Measurements from ENCODE around the gene SDC1. TPM values are rescaled to one million over a fixed set of nuclear protein-coding genes. Genes with fewer than 3 reads are reported as not detected.

The SDC1 gene
- total RNA-seq, 1 donor from 2014 or later: 9.8 TPM

DNA sequence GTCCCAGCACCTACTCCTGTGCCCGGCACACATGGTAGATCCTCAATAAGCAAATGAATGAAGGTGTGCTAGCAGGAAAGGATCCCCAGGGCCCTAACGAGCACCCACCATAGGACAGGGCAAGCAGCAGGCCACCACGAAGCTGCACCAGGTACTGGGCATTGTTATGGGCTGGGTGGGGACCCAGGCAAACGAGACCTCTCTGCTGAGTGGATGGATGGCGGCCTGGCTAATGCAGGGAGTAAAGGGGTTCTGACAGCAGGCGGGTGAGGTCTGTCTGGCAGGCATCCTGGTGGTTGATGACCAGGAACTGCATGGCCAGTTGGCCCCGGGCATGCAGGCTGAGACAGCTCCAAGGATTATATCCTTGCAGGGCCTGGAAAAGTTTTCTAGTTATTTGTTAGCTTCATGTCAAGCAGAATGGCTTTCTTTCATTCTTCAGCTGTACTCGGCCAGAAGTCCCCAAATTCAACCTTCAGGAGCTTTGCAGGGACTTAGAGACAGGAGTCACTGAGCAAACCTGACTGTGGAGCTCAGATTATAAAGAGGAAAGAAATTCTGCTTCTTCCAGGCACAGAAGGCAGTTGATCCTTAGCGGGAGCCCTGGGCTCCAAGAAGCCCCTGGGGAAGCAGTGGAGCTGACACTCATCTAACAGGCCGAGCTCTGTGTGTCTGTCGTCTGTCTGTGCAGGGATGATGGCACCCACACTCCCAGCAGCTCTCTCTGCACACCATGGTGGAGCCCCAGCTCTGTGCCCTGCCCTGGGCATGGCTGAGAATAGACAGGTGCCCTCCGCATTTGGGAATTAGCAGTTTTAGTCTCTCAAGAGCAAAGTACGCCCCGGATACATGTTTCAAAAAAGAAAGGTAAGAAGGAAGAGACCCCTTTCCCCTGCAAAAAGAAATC, 51.2 kb downstream of the SDC1 start:
- DNase-seq (ENCODE audit: low spot score in 2 of 2): no peak
- FAIRE-seq: no peak

DNA sequence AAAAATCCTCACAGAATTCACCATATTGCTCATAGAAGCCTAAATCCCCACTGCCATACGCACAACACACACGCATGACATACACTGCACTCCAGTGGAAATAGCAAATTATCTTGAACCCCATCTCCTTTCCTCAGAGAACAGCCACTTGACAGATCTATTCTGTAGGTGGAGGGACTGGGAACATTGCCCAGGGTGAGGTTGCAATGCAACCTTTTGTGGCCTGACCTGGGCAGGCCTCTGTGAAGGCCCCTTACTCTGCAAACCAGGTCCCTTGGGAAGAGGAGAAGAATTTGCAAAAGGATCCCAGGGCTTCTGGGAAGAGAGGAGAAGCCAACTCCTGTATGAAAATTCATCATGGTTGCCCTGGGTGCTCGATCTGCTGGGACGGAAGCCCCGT, 51.9 kb downstream of the SDC1 start:
- DNase-seq (ENCODE audit: low spot score in 2 of 2) (no peak), FAIRE-seq (no peak)

DNA sequence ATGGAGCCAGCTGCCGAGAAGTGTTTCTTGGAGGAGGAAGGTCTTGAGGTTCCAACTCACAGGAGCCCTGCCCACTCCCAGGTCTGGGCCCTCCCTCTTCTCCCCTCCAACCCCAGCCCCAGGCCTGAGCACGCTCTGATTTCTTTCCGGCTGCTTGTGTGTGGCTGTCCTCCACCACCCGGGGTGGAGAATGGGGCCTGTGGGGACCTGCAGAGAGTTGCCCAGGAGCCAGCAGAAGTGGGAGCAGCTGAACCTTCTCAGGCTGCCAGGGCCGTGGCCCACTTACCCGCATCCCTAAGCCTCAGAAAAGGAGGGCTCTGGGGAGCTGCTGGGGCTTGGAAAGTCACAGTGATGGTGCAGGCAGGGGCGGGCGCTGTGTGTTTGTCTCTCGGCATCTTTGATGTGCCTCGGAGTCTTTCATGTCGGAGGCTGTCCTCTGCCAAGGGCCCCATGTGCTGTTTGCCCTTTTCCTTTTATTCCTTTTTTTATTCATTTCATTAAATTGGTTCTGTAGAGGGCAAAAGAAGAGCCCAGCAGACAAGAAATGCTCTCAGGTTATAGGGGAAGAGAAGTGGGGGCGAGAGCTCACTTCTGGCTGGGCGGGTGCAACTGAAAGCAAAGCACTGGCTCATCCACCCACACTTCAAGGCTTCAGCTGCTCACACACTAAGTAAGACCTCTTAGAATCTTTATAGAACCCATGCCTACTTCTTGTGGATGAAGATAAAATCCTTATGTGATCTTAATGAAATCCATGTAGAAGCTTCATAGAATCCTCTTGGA, 52.5 kb downstream of the SDC1 start:
- DNase-seq (ENCODE audit: low spot score in 2 of 2): no peak
- no peak for FAIRE-seq

DNA sequence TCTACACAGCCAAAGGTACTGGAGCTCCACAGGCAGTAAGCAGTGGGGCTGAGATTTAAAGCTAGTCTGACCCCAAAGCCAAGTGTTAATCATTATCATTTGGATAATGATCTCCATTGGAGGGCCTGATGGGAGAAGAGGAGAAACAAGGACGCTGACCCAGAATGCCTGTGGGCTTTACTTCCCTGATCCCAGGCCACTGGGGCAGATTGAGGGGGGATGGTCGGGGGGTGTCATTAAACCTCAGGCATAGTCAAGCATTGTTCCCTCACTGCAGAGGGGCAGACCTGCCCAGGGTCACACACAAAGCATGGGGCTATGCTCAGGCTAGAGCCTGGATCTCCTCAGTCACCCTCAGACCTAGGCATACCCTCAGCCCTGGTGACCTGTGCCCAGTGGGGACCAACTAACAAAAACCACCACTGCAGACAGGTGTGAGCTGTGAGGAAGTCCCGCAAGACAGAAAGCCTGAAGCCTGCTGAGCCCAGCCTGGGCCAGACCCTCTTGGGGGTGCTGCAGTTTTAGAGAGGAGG, 53.4 kb downstream of the SDC1 start:
- FAIRE-seq: no peak
- DNase-seq (ENCODE audit: low spot score in 2 of 2): no peak

DNA sequence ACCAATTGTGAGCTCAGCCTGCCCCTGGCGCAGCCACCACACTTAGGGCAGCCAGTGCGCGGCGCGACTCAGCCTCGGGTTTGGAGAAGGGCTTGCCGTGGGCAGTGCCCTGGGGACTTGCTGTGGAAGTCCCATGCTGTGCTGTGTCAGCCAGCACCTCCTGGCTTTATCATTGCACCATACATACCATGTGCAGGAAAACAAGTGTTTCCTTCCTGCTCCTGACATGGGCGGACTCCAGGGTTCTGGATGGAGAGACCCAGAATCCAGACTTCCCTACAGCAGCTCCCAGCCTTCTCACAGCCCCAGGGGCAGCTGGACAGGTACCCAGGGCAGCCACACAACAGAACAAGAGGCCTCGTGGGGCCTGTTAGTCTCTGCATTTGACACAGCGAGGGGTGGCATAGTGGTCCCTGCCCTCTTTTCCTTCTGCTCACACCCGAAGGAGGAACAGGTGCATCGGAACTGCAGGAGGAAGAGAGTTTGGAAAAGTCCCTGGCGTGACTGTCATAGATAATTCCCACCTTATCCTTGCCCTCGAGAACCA, 54.2 kb downstream of the SDC1 start:
- FAIRE-seq (no peak), DNase-seq (ENCODE audit: low spot score in 2 of 2) (no peak)

DNA sequence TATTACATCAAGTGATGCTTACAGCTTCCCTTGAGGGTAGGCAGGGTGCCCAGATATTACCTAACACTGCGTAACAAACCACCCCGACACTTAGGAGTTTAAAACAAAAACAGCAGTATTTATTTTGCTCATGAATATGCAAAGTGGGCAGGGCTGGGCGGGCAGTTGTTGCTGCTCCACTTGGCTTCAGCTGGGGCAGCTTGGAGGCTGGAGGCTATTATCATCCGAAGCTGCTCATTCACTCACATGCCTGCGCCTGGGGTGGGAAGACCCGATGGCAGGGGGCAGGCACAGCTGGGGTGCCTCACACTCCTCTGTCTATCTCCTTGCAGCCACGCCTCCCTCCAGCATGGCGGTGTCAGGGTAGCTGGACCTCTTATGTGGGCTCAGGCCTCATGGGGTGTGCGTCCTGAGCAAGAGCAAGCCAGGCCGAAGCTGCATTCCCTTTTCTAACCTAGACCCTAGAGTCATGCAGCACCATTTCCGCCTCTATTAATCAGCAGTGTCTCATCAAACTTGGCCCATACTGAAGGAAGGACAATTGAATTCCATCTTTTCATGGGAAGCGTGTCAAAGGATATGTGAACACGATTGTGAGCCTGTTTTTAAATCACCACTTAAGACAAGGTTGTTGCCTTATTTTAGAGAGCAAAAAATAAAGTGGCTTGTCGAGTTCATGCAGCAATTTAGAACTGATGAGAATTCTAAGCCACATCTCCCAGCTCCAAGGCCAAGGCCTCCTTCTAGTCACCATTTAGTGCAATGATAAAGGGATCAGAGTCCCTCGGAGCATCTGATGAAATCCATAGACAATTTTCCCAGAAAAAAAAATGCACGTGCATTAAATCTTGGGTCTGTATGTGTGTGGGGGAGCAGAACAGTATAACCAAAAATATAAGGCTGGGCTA, 54.9 kb downstream of the SDC1 start:
- DNase-seq (ENCODE audit: low spot score in 2 of 2) (no peak), FAIRE-seq (no peak)

DNA sequence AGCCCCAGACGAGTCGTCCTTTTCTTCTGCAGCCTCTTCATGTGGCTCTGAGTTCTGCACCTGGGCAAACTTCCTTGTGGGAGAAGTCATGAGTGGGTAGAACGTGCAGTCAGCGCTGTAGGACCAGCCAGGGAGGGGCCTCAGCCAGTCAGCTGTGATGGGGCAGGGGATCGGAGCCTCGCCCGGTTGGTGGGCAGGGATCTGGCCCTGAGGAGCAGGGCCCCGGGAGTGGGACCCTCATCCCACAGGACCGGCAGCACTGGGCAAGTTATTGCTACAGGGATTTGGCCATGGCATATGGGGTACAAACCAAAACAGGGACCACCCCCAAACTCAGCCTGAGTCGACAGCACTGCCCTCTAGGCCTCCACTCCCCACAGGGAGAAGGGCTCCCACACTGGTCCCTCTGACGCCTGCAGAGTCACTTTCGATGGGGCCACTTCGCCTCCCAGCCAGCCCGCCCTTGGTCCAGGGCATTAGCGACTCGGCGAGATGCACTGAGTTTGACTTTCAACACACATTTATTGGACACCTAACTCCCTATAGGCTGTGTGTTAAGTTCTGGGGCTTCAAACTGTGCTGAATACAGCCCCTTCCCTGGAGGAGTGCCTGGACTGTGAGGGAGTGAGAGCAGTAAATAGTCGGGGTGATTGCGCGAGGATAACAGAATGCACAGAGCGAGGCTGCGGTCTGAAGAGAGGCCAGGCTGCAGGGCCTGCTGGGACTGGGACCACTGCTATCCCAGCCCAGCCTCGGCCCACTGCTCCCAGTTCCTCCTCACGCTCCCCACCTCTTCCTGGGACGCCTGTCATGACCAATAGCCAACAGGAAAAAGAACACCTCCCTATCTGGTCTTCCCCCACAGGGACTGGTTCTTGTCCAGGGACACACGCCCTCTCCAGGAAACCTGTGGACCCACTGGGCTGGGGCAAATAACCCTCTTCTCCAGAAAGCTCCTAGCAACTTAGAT, 55.9 kb downstream of the SDC1 start:
- FAIRE-seq: no peak
- DNase-seq (ENCODE audit: low spot score in 2 of 2): no peak

DNA sequence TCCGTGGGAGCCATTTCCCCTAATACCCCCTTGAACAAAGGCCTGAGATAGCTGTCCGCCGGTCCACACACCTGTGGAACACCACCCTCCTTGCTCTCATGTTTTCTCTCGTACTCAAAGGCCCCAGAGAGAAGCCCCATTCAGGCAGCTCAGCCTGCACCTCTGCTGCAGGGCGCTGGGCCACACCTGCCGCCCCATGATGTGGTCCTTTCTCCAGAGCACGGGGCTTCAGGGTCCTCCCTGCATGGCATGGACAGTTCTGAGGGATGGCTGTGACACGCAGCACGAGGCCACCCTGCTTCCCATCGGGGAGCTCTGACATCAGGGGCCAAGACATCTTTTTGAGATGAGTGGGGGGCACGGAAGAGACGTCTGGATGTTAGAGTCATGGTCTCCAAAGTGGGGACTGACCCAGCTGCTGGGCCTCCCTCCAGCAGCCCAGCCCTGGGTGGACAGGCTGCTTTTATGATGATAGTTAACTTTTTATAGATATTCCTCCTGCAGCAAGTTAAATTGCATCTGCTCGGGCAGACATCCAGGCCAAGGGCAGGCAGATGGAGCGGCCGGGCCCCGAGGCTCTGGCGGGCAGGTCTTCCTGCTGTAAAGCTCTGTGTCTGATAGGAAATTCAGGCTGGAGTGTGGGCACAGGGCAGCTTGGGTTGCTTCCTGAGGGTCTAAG, 56.7 kb downstream of the SDC1 start:
- no peak for FAIRE-seq
- DNase-seq (ENCODE audit: low spot score in 2 of 2): no peak

DNA sequence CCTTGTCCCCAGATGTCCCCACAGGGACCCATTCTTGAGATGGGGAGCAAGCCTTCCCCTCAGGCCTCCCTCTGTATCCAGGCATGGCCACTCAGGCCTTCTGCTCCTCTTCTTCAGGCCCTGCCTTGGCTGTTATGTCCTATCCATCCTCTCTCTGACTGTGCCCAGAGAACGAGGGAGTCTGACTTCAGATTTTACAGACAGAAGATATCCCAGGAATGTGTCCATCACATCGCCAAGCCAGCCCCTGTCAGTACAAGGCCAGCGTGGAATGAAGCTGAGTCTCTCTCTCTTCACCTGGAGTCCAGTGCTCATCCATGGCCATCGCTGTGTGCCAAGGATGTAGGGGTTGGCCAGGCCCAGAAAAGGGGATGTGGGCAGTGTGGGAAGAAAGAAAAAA, 57.6 kb downstream of the SDC1 start:
- DNase-seq (ENCODE audit: low spot score in 2 of 2): no peak
- no peak for FAIRE-seq

DNA sequence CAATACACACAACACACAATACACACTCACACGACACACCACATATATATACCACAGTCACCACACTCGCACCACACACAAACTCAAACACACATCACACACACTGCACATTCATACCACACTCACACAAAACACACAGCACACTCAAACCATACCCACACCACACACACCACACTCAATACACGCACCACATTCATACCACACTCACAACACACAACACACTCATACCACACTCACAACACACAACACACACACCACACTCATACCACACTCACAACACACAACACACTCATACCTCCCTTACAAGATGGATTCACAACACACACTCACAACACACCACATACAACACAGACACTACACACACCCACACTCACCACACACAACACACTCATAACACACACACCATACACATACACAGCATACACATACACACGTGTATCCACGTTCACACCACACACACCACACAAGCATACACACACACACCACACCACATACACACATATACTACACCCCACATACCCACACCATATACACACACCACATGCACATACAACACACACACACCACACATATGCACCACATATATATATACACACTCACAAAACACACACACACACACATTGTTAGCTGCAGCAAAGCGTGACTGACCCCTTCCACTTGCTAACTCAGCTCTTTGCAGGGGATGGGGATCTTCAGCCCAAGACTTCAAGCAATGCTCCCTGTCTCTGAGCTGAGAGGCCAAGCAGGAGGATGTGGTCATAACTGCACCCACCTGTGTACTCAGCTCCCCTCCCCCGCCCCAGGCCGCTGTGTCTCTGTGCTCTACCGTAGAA, 59.0 kb downstream of the SDC1 start:
- no peak for FAIRE-seq
- no peak for DNase-seq (ENCODE audit: low spot score in 2 of 2)

DNA sequence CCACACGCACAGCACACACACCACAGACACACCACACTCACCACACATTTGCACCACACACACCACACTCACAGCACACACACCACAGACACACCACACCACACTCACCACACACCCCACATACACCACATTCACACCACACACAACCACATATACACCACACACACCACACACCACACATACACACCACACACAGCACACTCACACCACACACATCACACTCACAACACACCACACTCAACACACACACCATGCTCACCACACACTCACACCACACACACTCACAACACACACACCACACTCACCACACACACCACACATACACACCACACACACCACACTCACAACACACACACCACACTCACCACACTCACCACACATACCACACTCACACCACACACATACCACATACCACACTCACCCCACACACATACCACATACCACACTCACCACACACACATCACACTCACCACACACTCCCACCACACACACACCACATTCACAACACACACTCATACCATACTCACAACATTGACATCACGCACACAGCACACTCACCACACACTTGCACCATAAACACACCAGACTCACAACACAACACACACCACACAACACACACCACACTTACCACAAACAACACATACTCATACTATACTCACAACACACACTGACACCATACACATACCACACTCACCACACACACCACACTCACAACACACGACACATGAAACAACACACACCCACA, 60.0 kb downstream of the SDC1 start:
- FAIRE-seq (no peak), DNase-seq (ENCODE audit: low spot score in 2 of 2) (no peak)

DNA sequence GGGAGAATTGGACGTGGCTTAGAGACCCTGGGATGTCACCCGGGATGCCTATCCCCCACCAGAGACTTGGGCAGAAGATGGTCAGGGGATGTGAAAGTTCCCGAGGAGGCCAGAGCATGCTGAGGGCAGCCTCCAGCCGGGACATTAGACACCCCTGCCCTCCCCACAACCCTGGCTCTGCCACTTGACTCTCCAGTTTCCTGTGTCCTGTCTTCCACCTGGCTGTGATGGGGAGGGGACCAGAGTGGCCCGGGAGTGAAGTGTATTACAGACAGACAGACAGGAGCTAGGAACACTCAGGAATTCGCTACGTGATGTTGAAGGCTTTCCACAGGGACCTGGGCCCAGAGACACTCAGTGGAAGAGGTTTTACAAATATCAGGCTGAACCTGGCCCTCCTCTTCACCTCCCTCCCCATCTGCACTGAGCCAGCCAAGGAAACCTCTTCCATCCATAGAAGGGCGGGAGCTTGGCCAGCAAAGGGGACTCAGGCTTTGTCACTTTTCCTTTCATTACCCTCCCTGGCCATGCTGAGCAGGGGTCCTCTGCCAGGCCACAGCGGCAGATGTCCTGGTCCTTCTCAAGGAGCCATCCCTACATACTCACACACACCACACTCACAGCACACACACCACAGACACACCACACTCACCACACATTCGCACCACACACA, 60.7 kb downstream of the SDC1 start:
- FAIRE-seq (no peak), DNase-seq (ENCODE audit: low spot score in 2 of 2) (no peak)

DNA sequence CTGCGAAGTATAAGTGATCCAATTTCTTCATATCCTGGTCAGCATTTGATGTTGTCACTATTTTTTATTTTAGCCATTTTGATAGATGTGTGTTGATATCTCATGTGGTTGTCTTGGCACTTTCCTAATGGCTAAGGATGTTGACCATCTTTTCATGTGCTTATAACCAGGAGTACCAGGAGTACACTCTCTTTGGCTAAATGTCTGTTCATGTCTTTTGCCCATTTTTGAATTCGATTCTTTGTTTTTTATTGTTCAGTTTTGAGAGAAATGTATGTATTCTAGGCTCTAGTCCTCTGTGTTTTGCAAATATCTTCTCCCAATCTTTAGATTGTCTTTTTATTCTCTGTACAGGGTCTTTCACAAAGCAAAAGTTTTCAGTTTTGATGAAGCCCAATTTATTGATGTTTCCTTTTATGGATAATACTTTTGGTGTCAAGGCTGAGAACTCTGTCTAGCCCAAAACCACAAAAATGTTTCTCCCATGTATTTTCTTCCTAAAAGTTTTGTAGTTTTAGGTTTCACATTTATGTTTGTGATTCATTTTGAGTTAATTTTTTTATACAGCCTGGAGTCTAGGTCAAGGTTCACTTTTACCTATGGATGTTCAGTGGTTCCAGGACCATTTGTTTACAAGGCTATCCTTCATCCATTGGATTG, 65.4 kb downstream of the SDC1 start:
- FAIRE-seq (no peak), DNase-seq (ENCODE audit: low spot score in 2 of 2) (no peak)

DNA sequence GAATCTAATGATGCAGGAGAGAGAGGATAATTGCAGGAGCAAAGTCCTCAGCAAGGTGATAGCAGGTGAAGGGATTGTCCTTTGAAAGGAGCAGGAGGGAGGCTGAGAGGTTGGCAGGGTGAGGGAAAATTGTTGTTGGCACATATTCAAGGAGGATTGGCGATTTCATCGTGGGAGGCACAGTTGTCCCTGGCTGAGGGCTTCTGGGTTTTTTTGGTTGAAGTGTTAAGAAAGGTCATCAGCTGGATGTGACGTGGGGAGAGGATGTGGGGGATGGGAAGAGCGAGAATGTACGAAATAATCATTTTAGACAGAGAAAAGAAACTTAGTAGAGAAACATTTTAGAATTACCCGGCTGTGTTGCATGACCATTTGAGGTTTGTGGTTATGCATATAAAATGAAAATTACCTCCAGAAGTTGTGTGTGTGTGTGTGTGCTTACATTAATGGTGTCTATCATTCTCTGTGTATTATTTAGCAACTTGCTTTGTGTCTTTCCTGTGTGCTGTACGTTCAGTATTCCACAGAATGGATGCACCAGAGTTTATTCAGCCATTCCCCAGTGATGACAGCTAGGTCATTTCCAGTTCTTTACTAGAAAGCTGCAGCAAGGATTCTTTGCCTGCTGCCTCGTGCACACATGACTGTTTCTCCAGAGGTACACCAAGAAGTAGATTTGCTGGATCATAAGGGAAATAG, 67.6 kb downstream of the SDC1 start:
- FAIRE-seq (no peak), DNase-seq (ENCODE audit: low spot score in 2 of 2) (no peak)

DNA sequence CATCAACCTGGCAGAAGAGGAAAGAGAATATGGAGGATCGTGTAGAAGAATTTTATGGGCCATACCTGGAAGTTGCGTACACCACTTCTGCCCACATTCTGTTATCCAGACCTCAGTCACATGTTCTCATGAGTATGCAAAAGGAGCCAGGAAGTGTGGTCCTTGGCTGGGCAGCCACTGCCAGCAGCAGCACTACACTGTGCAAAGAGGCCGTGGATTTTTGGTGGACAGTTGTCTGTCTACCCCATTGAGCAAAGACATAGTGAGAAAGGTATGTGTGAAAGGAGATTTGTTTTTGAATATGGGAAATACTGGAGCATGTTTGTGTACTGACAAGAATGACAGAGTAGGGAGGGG, 68.1 kb downstream of the SDC1 start:
- no peak for FAIRE-seq
- DNase-seq (ENCODE audit: low spot score in 2 of 2): no peak

Data from frontal cortex (tissue), 4 donors.